Measurements from ENCODE around the gene PLA2G2C. TPM values are rescaled to one million over a fixed set of nuclear protein-coding genes. Genes with fewer than 3 reads are reported as not detected.
"Not testable (repeated sequence)": the region's sequence is repeated elsewhere in the genome, so short reads cannot be mapped to it uniquely, and the experiment has no call there.

The PLA2G2C gene, protein sequence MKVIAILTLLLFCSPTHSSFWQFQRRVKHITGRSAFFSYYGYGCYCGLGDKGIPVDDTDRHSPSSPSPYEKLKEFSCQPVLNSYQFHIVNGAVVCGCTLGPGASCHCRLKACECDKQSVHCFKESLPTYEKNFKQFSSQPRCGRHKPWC
- not detected for total RNA-seq

DNA sequence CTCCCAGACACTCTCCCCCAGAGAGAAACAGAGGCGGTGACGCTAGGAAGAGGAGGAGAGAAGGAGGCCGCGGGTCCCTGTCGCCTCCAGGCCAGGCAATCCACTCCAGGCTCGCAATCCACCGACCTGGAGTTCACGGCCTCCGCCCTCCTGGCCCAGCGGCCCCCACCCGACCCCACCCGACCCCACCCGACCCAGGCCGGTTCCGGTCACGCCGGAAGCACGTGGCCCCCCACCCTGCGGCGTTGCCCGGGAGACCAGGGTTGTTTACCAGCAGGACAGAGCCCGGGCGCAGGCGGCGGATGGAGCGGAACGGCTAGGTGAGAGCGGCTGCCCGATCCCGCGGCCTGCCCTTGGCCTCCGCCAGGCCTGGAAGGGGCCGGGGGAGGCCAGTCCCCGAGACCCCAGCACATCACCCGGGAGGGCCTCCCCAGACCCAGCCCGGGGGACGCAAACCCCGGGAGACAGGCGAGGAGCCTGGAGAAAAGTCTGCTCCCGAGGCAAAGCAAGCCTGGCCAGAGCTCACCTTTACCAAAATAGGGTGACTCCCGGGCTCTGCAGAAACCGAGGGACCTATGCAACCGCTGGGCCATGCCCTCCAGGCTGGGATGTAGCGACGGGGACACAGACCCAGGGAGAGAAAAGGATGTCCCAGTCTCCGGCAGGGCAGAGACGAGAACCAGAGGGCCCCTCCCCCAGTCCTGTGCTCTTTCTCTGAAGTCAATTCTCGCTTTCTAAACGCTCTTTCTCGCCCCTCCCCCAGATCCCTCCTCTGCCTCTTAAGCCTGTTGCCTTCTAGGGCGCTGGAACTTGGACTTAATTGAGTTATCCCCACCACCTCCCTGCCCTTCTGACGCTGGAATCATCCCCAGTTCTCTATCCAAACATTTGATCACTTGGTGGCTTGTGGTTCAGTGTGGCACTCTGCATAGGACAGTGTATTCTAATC, at the start of gene PLA2G2C, which contains the start of gene UBXN10:
TSS of gene PLA2G2C (minus strand) at position 685 of the 949 bp plus-strand sequence. CDS start 9,155 bp downstream, outside the sequence.
TSS of gene UBXN10 (plus strand) at position 263 of the 949 bp plus-strand sequence. CDS start 4,466 bp downstream, outside the sequence.
- FAIRE-seq: no peak
- DNase-seq (ENCODE audit: low spot score in 2 of 2): peak in 1 of 2 donors; percentile 44

DNA sequence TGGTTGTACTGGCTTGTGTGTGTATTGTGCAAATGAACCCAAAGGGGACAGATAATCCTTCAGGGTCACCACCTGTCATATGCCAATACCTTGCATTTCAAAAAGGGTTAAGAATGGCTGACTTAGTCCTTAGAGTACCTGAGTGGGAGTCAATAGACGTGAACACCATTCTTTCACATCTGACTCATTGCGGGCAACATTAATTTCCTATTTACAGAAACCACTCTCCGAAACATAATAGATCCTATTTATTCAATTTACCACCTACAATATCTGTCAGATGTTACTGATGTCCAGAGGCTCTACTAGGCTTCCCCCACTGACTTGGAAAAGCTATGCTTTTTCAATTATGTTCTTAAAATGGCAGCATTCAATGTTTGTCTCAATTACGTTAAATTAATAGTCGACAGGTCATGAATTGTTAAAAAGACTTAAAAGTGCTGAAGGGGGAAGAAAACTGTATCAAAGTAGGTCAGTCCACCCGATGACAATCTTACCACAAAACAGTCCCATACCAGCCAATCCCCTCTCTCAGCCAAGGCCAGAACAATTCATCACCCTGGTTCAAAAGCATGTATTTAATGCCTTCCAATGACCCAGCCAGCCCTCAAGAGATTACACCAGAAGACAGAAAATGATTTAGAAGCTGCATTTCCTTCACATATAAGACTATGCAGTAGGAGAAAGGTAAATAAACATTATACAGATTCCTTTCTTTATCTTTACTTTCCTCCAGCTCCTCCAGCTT, 48.6 kb upstream of the PLA2G2C start:
- DNase-seq (ENCODE audit: low spot score in 2 of 2) (no peak), FAIRE-seq (no peak)

DNA sequence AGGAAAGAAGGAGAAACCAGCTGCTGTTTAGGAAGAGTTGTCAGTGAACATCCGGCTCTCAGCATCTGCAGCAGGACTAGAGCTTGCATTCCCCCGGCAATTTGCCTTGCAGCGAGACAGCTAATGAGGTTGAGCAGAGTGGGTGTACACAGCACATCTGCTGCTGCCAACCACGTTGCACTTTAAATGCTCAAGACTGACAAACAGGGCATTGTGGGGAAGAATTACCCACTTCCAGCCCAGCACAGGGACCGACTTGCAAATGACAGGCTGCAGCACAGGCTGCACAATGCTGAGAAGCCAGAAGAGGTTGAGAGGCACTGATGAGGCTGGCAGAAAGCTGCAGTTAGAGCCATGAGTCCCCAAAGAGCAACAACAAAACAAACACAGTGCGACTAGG, 47.5 kb upstream of the PLA2G2C start:
- DNase-seq (ENCODE audit: low spot score in 2 of 2) (peak in 1 of 2 donors; percentile 34), FAIRE-seq (no peak)

DNA sequence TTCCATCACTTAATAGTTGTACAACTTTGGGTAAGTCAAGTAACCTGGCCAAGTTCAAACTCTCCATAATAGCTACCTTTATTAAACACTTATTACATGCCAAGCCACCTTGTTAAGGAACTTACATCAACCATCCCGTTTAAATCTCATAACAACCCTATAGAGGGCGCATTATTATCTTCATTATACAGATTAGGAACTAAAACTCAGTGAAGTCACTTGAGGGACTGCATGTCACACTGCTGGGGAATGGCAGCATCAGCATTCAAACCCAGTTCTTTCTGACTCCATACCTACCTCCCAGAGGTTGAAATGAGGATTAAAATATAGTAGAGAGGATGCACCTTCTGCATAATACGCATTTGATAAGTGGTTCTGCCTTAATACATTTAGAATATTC, 47.1 kb upstream of the PLA2G2C start:
- DNase-seq (ENCODE audit: low spot score in 2 of 2) (no peak), FAIRE-seq (no peak)

DNA sequence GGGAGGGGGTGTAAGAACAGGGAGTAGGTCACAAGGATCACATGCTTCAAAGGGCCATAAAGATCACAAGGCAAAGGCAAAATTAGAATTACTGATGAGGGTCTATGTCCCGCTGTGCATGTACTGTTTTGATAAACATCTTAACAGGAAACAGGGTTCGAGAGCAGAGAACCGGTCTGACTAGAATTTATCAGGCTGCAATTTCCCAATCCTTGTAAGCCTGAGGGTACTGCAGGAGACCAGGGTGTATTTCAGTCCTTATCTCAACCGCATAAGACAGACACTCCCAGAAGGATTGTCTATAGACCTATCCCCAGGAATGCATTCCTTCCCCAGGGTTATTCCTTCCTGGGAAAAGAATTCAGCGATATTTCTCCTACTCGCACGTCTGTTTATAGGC, 46.2 kb upstream of the PLA2G2C start:
- FAIRE-seq; DNase-seq (ENCODE audit: low spot score in 2 of 2): not testable (repeated sequence)

DNA sequence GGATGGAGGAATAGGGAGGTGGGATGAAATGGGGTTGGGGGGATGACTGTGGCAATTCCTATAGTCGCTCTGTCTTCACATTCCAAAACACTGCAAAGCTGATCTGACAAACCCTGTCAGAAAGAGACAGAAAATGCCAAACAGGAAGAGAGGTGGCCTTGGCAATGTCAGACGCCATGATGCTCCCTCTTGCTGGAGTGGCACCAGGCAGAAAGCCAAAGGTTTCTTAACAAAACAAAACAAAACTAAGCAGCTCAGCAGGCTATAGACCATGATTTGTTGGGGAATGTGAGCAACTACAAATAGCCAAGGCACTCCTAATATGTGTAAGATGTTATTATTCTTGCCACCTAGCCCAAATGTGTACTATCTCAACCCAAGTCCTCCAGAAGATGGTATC, 42.9 kb upstream of the PLA2G2C start:
- no peak for FAIRE-seq
- no peak for DNase-seq (ENCODE audit: low spot score in 2 of 2)

DNA sequence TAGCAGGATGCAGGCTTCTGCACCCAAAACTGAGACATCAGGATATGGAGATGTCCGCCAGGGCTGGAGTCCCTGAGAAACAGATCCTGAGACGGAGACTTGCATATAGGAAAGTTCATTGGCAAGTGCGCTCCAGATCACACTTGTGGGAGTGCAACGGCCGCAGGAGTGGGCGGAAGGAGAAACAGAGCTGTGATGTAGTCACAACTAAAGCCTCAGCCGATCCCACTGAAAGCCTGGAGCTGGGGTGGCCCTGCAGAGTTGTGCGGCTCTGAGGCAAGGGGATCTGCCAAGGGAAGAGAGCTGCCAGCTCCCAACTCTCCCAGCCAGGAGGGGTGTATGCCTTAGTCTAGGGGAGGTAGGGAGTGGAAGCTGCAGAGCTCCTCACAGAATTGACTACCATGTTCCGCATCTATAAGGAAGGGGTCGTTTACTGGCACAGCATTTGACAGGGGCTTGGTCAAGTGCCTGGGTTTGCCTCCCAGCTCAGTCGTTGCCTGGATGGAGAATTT, 42.1 kb upstream of the PLA2G2C start:
- FAIRE-seq: no peak

DNA sequence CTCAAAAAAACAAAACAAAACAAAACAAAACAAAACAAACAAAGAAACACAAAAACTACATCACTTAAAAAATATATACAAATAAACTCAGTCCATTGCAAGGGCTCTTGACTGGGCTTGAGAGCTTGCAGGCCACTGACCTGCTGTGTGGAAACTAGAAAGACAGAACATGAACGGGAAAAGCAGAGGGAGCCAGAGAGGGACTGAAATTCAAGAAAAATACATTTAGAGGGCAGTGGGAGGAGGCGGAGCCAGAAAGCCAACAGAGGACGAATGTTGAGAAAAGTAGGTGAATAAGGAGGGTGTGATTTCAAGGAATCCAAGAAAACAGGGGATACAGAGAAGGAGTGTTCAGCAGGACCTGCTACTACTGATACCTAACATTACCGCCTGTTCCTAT, 41.4 kb upstream of the PLA2G2C start:
- DNase-seq (ENCODE audit: low spot score in 2 of 2) (no peak), FAIRE-seq (no peak)

More for the DNA sequence above, 42.1 kb upstream of the PLA2G2C start:
- no peak for DNase-seq (ENCODE audit: low spot score in 2 of 2)

DNA sequence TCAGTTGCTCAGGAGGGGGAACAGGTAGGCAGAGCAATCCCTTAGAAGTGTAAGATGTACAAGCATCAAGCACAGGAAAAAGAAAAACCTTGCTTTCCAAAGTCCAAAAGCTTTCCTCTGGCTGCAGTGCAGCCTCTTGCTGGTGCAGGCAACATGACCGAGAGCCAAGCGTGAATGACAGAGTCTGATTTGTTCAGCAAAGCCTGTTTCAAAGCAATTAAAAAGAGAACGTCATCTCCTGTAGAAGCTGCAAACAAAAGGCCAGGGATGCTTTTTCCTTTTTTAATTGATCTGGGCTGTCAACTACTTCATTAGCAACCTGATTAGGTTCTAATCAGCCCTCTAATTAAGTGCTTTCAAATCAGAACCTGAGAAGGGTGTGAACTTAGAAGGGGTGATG, 38.2 kb upstream of the PLA2G2C start:
- DNase-seq (ENCODE audit: low spot score in 2 of 2) (no peak), FAIRE-seq (no peak)

DNA sequence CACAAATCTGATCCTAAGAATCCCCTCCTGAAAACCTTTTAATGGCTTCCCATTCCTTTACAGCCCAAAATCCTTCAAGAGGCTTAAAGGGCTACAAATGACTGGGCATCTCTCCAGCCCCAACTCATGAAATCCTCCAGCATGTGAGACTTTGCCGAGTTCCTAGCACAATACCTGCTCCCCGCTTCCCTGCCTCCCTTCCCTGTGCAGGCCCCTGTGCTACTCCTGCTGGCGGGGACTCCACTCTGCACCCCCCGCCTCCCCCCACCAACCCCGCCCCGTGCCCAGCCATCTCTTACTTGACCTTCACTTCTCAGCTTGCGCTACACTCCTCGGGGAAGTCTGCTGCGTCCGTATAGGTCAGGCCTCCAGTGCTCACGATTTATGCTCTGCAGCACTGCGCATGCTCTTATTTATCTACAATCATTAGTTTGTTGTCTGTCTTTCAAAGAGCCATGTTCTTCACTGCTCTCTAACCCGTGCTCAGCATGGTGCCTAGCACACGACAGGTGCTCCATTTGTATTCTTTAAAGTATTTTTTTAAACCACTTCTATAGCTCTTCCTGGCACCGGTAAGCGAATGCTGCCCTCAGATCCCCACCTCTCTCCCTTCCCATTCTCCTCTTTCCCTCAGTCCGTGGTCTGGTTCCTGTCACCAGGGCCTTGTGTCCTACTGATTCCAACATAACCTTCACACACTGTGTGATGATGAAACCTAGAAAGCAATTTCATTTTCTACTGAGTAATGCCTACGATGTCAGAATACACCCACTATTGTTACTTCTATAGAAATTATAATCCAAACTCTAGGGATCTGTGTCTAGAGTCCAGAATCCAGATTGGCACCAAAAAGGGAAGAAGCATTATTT, 37.5 kb upstream of the PLA2G2C start:
- FAIRE-seq: no peak
- no peak for DNase-seq (ENCODE audit: low spot score in 2 of 2)

DNA sequence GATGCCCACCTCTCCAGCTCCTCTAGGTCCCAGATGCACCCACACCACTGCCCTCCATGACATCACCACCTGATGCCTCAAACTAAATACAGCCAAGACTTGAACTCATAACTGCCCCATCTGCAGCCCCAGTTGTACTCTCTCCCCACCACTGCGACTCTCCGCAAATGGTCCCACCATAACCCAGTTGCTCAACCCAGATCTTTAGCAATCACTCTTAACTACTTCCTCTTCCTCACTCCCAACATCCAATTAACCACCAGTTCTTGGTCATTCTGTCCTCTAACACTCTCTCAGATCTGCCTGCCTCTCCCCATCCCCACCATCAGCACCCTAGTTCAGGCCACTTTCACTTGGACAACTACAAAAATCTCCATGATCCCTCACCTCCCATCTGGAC, 36.8 kb upstream of the PLA2G2C start:
- DNase-seq (ENCODE audit: low spot score in 2 of 2) (no peak), FAIRE-seq (no peak)

DNA sequence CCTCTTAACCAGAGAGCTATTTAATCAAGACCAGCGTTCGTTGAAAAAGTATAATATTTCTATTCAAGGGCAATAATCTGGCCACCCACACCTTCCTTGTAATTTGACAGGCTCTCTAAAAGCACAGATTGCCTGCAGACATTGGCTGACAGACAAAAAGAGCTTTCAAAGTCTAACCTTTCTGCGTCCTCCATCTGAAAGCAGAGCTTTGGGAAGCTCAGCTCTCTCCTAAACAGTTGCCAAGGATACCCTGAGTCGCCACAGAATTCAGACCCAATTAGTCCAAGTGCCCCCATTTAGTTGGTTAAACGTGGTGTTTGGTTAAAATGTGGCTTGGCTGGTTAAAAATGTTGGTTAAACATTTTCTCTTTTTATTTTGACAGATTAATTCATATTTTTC, 33.7 kb upstream of the PLA2G2C start:
- no peak for DNase-seq (ENCODE audit: low spot score in 2 of 2)
- no peak for FAIRE-seq

DNA sequence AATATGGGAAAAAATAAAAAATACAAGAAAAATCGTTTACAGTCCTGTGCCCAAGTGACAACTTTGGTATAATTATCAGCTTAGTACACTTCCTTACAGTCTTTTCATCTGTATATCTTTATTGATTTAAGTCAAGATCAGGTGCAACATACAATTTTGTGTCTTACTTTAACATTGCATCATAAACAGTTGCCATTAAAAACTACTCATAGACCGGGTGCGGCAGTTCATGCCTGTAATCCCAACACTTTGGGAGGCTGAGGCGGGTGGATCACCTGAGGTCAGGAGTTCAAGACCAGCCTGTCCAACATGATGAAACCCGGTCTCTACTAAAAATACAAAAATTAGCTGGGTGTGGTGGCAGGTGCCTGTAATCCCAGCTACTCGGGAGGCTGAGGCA, 32.7 kb upstream of the PLA2G2C start:
- not testable (repeated sequence) for FAIRE-seq; DNase-seq (ENCODE audit: low spot score in 2 of 2)

DNA sequence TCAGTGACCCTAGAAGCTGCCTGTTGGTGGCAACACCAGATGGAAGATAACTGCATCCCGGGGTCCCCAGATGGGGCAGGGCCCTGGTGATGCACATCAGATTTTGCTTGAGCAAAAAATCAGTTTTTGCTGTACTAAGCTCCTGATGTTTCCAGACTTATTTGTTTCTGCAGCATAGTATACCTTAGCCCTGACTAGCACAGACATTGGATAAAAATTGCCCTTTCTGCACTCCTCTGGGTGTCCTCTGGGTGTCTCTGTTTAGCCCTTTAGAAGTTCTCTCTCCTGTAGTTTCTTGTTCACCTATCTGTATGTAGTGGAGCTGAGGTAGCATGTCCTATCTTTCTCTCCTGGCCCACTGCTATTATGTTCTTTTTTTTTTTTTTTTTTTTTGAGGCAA, 30.3 kb upstream of the PLA2G2C start:
- DNase-seq (ENCODE audit: low spot score in 2 of 2): no peak
- FAIRE-seq: no peak

DNA sequence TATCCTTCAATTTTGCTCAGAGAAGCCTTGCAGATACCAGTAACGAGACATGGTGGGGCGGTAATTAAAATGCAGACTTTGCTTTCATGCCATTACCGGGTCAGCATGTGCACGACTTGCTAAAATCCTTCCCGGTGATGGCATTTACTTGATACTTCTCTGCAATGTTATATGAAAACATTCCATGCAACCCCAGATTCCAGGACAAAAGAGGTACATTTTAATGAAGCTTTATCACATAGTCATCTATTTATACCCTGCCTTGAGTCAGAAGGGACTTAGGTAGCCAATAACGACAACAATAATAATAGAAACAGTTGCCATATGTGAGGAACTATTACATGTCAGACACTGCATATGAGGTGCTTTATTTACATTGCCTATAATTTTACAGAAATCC, 29.4 kb upstream of the PLA2G2C start:
- DNase-seq (ENCODE audit: low spot score in 2 of 2) (no peak), FAIRE-seq (no peak)

DNA sequence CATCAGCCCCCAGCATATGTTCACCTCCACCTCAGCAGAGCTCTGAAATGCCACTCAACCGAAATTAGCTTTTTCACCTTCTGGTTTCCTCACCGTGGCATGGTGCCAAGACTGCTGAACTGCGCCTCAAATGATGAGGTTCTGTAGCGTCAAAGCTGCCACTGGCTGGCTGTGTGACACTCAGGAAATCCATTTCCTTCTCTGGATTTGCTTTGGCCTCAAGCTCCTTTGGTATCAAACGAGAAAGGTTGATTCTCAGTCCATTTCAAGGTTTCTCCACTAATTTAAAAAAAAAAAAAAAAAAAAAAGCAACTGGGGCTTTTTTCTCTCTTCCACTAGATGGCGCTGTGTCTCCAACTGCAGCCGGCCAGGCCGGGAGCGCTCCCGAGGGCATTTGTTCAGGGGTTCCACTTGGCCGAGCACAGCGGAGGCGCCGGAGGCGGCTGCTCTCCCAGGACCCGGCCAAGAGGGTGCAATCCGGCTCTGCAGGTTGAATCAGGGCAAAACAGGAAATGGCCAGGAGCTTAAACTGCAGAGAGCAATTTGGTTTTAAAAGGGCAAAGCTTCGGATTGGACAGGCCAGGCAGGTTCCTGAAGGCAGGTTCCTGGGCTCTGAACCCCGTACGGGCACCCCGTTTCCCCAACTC, 26.5 kb upstream of the PLA2G2C start:
- DNase-seq (ENCODE audit: low spot score in 2 of 2) (peak in 1 of 2 donors; percentile 58), FAIRE-seq (no peak)

DNA sequence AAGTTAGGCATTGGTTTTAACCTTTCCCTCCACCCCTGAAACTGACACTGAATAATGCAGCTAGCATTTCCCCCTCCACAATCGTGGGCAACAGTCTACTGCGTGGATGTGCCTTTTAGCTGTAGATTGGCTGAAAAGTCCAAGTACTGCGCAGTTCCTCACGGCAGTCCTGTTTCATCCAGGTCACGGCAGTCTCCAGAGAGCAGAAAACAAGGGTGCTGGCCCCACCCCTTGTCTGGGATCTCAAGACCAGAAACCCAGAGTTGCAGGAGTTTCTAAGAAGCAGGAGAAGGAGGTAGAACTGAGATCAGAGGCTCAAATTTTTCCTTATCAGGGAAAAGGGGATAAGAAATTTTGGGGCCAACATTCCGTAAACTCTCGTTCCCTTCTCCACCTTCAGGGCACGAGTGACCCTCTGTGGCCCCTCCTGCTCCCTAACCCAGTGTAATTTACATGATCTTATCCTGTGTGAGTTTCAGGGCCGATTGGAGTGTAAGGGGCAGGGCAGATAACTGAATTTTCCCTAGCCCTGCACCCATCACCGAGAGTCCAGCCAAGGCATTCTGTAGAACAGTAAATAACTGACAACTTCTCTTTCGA, 25.9 kb upstream of the PLA2G2C start:
- FAIRE-seq (no peak), DNase-seq (ENCODE audit: low spot score in 2 of 2) (no peak)

DNA sequence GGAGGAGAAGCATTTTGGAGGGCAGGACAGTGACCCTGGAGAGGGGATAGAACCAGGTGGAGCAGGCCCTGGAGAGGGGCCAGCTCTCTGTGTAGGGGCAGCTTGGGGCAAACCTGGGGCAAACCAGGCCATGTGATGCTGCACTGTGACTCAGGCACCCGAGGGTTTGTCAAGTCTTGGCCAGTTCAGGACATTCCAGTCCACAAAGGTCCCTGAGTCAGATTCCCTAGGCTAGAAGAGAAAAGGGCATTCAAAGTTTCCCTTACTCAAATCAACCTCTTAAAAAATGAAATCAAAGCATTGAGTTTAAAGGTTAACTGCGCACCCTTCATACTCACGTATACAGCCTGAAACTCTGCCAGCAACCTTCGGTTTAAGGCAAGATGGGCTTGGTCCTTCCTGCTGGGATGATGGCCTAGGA, 25.2 kb upstream of the PLA2G2C start:
- DNase-seq (ENCODE audit: low spot score in 2 of 2) (no peak), FAIRE-seq (no peak)
